Nephron progenitor cell (in vitro differentiated cells): ENCODE results near the gene IL16.

Experiments used
- DNase-seq: peaks from one replicate; pipeline ENCODE4 v3.0.0; 2021
- H3K27ac Mint-ChIP-seq: 2 replicates; pipeline ENCODE4 v1.8.0; 2021; ENCODE audit warnings: mild to moderate bottlenecking, moderate library complexity, mixed read lengths
- H3K27me3 Mint-ChIP-seq: 2 replicates; pipeline ENCODE4 v1.8.0; 2021; ENCODE audit warnings: mild to moderate bottlenecking, low read depth, mixed read lengths; ENCODE audit not compliant: poor library complexity
- H3K36me3 Mint-ChIP-seq: 2 replicates; pipeline ENCODE4 v1.8.0; 2021; ENCODE audit warnings: low read depth, mixed read lengths
- H3K4me1 Mint-ChIP-seq: 2 replicates; pipeline ENCODE4 v1.8.0; 2021; ENCODE audit warnings: mixed read lengths
- H3K4me3 Mint-ChIP-seq: 2 replicates; pipeline ENCODE4 v1.8.0; 2021; ENCODE audit warnings: mild to moderate bottlenecking, moderate library complexity, mixed read lengths
- H3K9me3 Mint-ChIP-seq: 2 replicates; pipeline ENCODE4 v1.8.0; 2021; ENCODE audit warnings: mild to moderate bottlenecking, moderate library complexity, mixed read lengths
- CTCF ChIP-seq: fragments of 200-600 bp; sonication (generic); IDR thresholded peaks from 2 replicates; pipeline ENCODE4 v1.5.0; 2021; ENCODE audit warnings: antibody characterized with exemption

IL16 gene

GRCh38 chr15:81242778-81243177 is 46.1 kb downstream of the IL16 start:
- Mint-ChIP-seq H3K4me3 (no peak overlapping the region), H3K27me3 (peaks cover 11% of the 10 kb centered on the region), H3K27ac (no peak overlapping the region), H3K9me3 (peaks cover 33% of the 10 kb centered on the region), H3K36me3 (no peaks in the 10 kb centered on the region), H3K4me1 (no peaks in the 10 kb centered on the region)
- DNase-seq, result no peak
- no peak for TF ChIP-seq CTCF

- no peak overlapping the region for H3K4me3 Mint-ChIP-seq
- H3K9me3 Mint-ChIP-seq, result peaks cover 36% of the 10 kb centered on the region
- H3K27me3 Mint-ChIP-seq, result peaks cover 7% of the 10 kb centered on the region
- no peak for DNase-seq
- no peaks in the 10 kb centered on the region for H3K4me1 Mint-ChIP-seq
- TF ChIP-seq CTCF, result no peak
- H3K27ac Mint-ChIP-seq, result no peak overlapping the region
- H3K36me3 Mint-ChIP-seq, result no peaks in the 10 kb centered on the region
These were observed 47.6 kb downstream of the IL16 start for GRCh38 chr15:81244306-81244705.

GRCh38 chr15:81253846-81254245 is 57.2 kb downstream of the IL16 start:
- H3K36me3 Mint-ChIP-seq, result no peaks in the 10 kb centered on the region
- TF ChIP-seq CTCF, result no peak

GRCh38 chr15:81254277-81254915 is 57.7 kb downstream of the IL16 start:
- TF ChIP-seq CTCF, result no peak
- Mint-ChIP-seq H3K27me3 (peaks cover 12% of the 10 kb centered on the region), H3K4me1 (peaks cover 5% of the 10 kb centered on the region), H3K36me3 (no peaks in the 10 kb centered on the region), H3K4me3 (no peak overlapping the region), H3K27ac (no peak overlapping the region), H3K9me3 (peaks cover 19% of the 10 kb centered on the region)
- DNase-seq, result no peak

More at GRCh38 chr15:81253846-81254245, 57.2 kb downstream of the IL16 start:
- Mint-ChIP-seq H3K27me3 (peaks cover 12% of the 10 kb centered on the region), H3K4me3 (no peak overlapping the region), H3K9me3 (peaks cover 23% of the 10 kb centered on the region), H3K4me1 (peaks cover 5% of the 10 kb centered on the region), H3K27ac (no peak overlapping the region)
- no peak for DNase-seq

GRCh38 chr15:81254916-81255290 is 58.2 kb downstream of the IL16 start:
- peaks cover 12% of the 10 kb centered on the region for H3K27me3 Mint-ChIP-seq
- no peak overlapping the region for H3K27ac Mint-ChIP-seq
- H3K36me3 Mint-ChIP-seq, result no peaks in the 10 kb centered on the region
- no peak for DNase-seq
- peaks cover 14% of the 10 kb centered on the region for H3K9me3 Mint-ChIP-seq
- peaks cover 5% of the 10 kb centered on the region for H3K4me1 Mint-ChIP-seq
- no peak overlapping the region for H3K4me3 Mint-ChIP-seq
- no peak for TF ChIP-seq CTCF

- Mint-ChIP-seq H3K27me3 (peaks cover 12% of the 10 kb centered on the region), H3K9me3 (peaks cover 9% of the 10 kb centered on the region), H3K27ac (no peak overlapping the region), H3K4me3 (no peak overlapping the region), H3K36me3 (no peaks in the 10 kb centered on the region), H3K4me1 (peaks cover 5% of the 10 kb centered on the region)
- no peak for TF ChIP-seq CTCF
- DNase-seq, result no peak
These were observed 58.8 kb downstream of the IL16 start for GRCh38 chr15:81255315-81255957.
